NCI-H1092 (cell line): ENCODE data around the gene TMEM150C.

Experiments used
- DNase-seq: peaks from one replicate; lab custom pipeline; 2025; lab: John Stamatoyannopoulos, UW

TMEM150C gene

GRCh38 chr4:82561786-82562563 is at the start of gene TMEM150C:
TMEM150C (minus strand) TSS chr4:82561988; CDS start chr4:82504657, 57,331 bp downstream.
- DNase-seq, result peak; percentile 31

DNA sequence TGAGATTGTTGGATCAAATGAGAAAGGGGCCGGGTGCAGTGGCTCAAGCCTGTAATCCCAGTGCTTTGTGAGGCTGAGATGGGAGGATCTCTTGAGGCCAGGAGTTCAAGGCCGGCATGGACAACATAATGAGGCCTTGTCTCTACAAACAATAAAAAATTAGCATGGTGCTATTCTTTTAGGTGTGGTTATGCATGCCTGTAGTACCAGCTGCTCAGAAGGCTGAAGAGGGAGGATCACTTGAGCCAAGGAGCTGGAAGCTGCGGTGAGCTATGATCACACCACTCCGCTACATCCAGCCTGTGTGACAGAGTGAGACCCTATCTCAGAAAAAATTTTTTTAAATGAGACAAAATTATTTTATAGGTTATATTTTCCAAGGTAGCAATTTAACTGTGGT is 49.7 kb upstream of the TMEM150C start:
- no peak for DNase-seq

DNA sequence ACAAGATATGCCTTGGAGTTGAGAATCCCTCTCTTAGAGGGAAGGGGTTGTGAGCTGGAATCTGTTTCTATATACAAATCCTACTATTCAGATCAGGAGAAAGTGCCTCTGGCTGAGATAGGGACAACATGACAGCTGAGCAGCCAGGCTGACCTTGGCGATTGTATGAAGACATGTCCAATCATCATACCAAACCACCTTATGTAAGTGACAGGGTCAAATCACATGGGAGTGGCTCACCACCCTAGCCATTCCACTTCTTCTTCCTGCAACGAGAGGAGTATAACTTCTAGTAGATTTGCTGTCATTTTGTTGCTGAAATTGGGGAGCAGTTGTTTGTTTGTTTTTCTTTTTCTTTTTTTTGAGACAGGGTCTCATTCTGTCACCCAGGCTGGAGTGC is 48.3 kb upstream of the TMEM150C start:
- no peak for DNase-seq

DNA sequence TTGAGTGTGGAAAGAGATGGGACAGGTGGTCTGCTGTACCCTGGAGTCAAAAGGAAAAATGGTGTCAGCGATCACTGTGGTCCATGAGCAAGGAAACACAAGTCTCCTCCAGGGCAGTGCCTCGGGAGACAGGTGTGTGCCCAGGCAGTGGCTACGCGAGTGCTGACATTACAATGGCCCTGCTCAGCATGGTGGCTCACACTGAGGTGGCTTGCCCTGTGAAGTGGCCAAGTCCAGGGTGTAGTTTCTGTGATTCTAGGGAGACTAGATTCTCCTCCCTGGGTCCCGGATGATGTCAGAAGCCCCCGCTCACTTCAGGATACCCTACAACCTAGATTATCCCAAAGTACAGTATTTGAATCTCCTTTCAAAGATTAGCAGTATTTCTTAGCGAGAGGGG is 44.8 kb upstream of the TMEM150C start:
- no peak for DNase-seq

GRCh38 chr4:82604522-82604921 is 42.7 kb upstream of the TMEM150C start:
- DNase-seq, result no peak

DNA sequence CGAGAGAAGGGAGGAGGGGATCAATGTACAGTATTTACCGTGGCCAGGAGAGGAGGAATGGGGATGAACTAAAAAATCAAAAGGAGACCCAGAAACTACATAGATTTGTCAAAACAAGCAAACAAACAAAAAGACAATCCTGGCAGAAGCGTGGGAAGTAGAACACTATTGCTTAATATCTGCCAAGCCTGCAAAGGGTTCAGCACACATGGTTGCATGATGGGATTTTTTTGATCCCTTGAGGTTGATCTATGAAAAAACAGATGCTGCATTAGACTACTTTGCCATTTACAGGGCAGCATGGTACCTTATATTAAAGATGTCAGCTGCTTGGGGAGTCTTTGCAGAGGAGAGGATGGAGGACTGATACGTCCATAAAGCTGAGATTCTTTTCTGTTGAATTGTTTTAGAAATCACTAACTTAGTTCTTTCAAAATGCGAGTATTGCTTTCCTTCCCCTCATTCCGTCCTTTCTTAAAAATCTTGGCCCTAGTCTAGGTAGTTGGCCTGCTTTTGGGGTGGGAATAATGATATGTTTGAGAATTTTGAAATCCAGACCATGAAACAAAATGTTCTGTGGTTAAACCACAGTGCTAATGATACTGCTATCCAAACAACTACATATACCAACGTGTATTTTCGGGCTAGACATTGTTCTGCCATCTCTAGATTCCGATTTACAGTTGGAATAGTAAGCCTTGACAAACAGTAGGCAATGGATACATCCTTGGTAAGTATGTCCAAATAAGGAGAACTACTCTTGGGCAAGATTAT is 39.6 kb upstream of the TMEM150C start:
- DNase-seq, result no peak

DNA sequence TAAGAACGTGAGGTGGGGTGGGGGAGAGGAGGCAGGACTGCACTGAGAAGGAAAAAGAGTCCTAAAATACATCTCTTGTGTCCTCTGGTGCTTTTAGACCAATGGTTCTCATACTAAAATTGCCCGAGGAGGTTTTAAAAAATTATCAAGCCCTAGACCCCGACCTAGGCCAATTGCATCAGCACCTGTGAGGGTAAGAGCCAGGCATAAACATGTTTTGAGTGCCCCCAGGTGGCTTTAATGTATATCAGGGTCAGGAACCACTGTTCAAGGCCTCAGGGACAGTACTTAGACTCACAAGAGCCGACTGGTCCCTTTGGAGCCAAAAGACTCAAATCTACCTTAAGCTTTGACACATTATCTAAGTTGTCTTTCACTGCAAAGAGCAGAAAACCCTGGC is 37.5 kb upstream of the TMEM150C start:
- peak; percentile 58 for DNase-seq

GRCh38 chr4:82594456-82594855 is 32.7 kb upstream of the TMEM150C start:
- no peak for DNase-seq

DNA sequence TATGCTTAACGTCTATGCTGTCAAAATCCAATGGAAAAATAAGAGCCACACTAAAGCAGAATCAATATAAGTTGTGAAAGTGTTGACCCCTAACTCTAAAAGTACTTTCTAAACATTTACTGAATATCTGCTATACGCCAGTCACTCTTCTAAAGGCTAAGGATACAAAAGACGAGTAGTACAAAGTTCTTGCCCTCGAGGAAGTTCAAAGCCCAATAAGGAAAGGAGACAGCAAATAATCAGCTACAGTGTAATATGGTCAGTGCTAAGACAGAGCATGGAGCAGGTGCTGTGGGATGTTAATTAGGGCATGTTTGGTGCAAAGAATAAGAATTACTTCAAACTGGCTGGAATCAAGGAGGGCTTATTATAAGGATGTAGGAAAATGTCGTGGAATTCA is 31.6 kb upstream of the TMEM150C start:
- DNase-seq, result no peak

GRCh38 chr4:82592639-82593038 is 30.9 kb upstream of the TMEM150C start:
- no peak for DNase-seq

GRCh38 chr4:82591592-82591991 is 29.8 kb upstream of the TMEM150C start:
- DNase-seq, result no peak

DNA sequence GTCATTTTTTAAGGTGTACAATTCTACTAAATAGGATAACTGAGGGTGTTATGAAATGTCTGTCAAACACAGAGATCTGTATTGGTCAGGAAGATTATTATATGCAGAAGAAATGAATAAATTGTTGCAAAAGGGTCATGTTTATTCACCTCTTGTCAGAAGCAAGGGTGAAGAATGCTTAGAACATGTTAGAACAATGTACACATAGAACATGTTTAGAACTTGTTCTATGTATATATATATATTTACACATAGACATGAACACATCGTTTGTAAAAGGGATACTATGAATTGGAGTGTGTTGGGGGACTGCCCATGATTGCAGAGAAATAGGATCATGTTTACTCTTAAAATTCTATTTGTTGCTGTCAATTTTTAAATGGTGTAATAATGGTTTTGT is 28.0 kb upstream of the TMEM150C start:
- no peak for DNase-seq

DNA sequence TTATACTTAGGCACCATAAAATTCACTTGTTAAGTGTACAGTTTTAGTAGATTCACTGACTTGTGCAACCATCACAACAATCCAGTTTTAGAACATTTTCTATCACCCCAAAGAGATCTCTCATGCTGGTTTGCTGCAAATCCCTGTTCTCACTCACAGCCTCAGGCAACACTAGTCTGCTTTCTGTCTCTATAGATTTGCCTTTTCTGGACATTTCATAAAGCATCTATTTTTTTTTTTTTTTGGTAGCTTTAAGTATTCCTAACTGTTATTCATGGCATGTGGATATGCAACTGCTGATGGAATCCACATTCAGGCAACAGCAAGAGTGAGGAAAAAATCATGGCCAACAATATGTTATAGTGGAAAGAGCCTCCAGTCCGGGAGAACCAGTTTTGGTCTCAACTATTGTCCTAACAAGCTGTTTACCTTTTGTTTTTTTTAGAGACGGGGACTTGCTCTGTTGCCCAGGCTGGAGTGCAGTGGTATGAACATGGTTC is 27.0 kb upstream of the TMEM150C start:
- DNase-seq, result no peak

DNA sequence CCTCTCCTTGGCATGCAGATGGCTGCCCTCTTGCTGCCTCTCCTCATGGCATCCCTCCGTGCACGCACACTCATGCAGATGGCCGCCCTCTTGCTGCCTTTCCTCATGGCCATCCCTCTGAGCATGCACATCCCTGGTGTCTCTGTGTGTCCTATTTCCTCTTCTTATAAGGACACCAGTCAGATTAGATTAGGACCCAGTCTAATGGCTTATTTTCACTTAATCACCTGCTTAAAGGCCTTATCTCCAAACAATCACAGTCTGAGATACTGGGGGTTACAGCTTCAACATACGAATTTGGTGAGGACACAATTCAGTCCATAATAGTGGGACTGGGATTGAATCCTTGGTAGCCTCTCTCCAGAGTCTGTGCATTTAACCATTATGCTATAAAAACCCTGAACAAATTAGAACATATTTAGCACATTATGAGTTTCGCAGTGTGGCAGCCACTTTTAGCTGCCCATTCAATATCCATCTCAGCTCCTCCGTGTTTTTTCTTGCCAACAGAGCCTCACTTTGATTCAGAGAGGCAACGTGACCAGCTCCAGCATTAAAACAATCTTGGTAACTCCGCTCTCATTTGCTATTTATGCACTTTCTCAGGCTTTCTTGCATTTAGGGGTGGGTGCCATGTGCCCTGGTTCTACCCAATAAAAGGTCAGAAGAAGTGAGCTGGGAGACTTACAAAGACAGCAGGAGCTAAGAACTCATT is 26.2 kb upstream of the TMEM150C start:
- no peak for DNase-seq

DNA sequence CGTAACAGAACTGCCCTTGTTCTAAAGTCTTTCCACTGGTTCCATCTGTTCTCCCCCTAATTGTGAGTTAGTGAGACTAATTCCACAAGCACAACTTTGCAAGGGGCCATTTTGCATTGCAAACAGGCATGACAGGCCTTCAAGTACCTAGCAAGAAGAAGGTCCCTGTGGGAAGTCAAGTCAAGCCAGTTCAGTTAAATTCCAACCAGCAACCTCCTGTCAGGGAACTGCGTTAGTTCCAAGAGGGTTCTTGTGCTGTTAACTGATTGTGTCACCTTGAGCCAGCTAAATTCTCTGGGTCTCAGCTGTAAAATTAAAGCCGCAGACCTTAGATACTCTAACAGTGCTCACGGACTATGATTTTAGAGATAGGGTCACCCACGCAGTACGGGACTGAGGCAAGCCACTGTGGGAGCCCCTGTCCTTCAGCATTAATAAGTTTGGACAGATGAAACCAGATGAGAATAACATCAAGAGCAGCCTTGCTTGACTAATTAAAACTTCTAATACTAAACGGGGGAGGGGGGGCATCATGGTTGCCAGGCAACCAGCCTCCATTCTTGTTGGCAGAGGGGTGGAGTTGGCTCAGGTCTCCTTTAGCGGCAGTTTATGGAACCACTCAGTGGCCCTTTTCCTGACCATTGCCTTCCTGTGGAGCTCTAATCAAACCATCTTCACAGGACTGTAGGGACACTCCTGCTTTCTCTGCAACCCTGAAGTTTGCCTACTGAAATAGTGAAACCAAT is 24.1 kb upstream of the TMEM150C start:
- no peak for DNase-seq

DNA sequence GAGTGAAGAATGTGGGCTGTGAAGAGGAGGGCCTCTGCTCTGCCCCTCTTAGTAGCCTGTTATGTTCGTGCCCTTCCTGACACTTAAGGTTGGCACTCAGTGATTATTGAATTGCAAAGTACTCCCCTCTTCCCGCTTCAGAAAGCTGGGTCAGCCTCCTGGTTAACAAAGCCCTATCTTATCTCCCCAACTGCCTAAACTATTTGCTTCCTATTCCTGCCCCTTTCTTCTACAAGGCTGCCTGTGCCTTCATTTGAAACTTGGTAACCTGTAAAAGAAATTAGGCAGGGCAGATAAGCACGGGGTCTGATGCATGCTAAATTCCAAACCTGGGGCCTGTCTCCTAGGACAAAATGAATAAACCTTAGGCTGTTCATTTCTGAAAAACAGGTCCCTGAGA is 23.1 kb upstream of the TMEM150C start:
- DNase-seq, result no peak

GRCh38 chr4:82583897-82584587 is 22.3 kb upstream of the TMEM150C start:
- DNase-seq, result no peak

DNA sequence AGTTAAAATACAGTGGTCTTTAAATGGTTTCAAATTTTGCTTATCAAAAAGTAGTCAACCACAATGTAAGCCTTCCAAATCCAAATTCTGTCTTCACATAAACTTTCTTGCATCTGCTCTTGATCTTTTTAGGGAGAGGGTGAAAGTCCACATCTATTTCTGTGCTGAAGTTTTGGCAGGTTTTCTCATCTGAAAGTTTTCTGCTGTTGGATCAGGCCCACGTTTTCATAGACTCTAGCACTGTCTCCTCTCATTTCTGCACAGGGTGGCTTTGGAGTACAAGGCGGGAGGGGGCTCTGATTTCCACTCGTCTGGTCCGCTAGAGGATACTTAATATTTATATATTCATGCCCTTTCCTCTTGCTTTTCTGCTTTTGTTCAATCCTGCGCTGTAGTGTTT is 18.1 kb upstream of the TMEM150C start:
- DNase-seq, result no peak

DNA sequence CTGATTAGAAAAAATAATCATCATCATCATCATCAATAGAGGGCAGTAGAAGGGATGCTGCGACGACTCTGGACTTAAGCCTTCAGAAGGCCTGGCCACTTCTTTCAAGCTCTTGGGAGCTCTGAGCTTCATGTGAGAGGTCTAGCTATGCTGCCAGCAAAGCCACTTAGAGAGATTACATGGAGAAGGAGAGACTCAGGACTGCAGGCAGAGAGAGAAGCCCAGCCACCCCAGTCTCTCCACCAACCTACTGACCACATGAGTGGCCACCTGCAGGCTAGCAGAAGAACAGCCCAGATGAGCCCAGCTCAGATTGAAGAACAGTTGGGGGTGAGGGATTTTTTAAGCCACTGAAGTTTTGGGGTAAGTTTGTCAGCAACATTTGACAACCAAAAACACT is 17.1 kb upstream of the TMEM150C start:
- DNase-seq, result no peak

GRCh38 chr4:82577451-82577850 is 15.7 kb upstream of the TMEM150C start:
- no peak for DNase-seq

DNA sequence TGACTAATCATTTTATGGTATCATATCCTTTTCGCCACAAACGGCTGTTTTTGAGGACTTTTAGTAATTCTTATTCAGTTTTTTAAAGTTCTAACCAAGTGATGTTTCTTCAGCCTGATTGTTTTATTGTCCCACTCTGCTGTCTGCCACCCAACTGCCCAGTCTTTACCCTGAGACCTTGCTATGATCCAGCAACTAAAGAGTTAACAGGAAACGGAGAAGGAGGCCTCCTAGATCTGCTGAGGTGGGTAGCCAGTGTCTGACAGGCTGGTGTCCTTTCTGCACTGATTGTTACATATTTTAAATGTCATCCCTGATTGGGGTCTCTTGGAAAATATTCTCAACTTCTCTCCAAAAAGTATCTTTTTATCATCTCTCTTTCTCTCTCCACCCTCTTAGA is 7.9 kb upstream of the TMEM150C start:
- DNase-seq, result no peak
